Measurements from ENCODE around the gene KHSRP.

DNA sequence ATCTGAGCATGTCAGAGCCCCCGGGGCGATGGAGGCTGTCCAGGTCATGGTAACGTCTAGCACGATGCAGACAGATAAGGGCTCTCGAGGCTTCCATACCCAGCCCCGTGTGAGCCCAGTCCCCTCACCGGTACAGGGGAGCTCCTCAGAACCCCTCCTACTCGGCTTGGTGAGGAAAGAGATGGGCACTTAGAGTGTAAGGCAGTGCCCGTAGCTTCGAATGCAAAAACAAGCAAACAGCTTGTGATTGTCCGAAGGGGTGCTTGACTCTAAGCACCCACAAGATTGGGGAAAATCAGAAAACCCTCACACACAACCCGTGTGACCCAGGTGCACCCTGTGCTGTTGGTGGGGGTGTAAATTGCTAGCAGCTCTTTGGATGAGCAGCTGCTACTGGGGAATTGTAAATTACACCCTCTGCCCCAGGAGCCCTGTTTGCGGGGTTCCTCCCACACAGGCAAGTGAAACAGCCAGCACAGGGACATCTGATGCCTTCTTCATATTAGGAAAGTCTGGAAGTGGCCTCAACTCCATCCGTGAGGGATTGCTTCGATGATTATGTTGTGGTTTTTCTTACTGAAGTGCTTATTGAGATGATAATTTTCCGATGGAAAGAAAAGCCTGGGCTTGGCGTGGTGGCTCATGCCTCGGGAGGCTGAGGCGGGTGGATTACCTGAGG lies 48.0 kb downstream of the KHSRP start:
- TF ChIP-seq, protein P1, sequence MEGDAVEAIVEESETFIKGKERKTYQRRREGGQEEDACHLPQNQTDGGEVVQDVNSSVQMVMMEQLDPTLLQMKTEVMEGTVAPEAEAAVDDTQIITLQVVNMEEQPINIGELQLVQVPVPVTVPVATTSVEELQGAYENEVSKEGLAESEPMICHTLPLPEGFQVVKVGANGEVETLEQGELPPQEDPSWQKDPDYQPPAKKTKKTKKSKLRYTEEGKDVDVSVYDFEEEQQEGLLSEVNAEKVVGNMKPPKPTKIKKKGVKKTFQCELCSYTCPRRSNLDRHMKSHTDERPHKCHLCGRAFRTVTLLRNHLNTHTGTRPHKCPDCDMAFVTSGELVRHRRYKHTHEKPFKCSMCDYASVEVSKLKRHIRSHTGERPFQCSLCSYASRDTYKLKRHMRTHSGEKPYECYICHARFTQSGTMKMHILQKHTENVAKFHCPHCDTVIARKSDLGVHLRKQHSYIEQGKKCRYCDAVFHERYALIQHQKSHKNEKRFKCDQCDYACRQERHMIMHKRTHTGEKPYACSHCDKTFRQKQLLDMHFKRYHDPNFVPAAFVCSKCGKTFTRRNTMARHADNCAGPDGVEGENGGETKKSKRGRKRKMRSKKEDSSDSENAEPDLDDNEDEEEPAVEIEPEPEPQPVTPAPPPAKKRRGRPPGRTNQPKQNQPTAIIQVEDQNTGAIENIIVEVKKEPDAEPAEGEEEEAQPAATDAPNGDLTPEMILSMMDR (IDR thresholded peaks at IDR 0.05), result no peak
- no peak for TF ChIP-seq POLR2A (IDR thresholded peaks at IDR 0.05)
